DOHH2 (cell line): Measurements from ENCODE around the gene DNAH14.
"Not testable (repeated sequence)": the region's sequence is repeated elsewhere in the genome, so short reads cannot be mapped to it uniquely, and the experiment has no call there.

Experiments
- H3F3A ChIP-seq: fragments of 200-600 bp; sonication (generic), shearing (Covaris generic); 2 replicates; pipeline ENCODE4 v1.6.0; 2016; ENCODE audit warnings: antibody characterized with exemption, mild to moderate bottlenecking; ENCODE audit not compliant: control insufficient read depth, insufficient read depth
- H3K27ac ChIP-seq: fragments of 200-600 bp; sonication (generic); 2 replicates; pipeline ENCODE4 v1.5.1; 2014; ENCODE audit warnings: low read depth, mild to moderate bottlenecking, low read length, moderate library complexity
- H3K27me3 ChIP-seq: fragments of 200-600 bp; sonication (generic); 2 replicates; pipeline ENCODE4 v1.6.1; 2014; ENCODE audit warnings: mild to moderate bottlenecking, low read length, mixed read lengths; ENCODE audit not compliant: control insufficient read depth
- H3K36me3 ChIP-seq: fragments of 200-600 bp; sonication (generic); 2 replicates; pipeline ENCODE4 v1.6.1; 2014; ENCODE audit warnings: mild to moderate bottlenecking, low read length, moderate library complexity, mixed read lengths; ENCODE audit not compliant: control insufficient read depth
- H3K4me1 ChIP-seq: fragments of 200-600 bp; sonication (generic); 2 replicates; pipeline ENCODE4 v1.6.1; 2014; ENCODE audit warnings: mild to moderate bottlenecking, low read length, mixed read lengths; ENCODE audit not compliant: control insufficient read depth
- H3K4me2 ChIP-seq: fragments of 200-600 bp; sonication (generic); 2 replicates; pipeline ENCODE4 v1.6.0; 2014; ENCODE audit warnings: mild to moderate bottlenecking, low read length, moderate library complexity
- H3K4me3 ChIP-seq: fragments of 200-600 bp; sonication (generic); 2 replicates; pipeline ENCODE4 v1.5.1; 2014; ENCODE audit warnings: mild to moderate bottlenecking, low read length, mixed read lengths
- H3K79me2 ChIP-seq: fragments of 200-600 bp; sonication (generic); 2 replicates; pipeline ENCODE4 v1.6.1; 2014; ENCODE audit warnings: mild to moderate bottlenecking, low read length, mixed read lengths; ENCODE audit not compliant: control insufficient read depth
- H3K9me2 ChIP-seq: fragments of 200-600 bp; sonication (generic); replicated peaks from 2 replicates; pipeline ENCODE4 v1.6.1; 2014; ENCODE audit warnings: mild to moderate bottlenecking, low read length, mixed read lengths; ENCODE audit not compliant: control insufficient read depth
- H3K9me3 ChIP-seq: fragments of 200-600 bp; sonication (generic); 2 replicates; pipeline ENCODE4 v1.6.1; 2014; ENCODE audit warnings: antibody characterized with exemption, low read length, mixed read lengths; ENCODE audit not compliant: control insufficient read depth, insufficient read depth
- H4K20me1 ChIP-seq: fragments of 200-600 bp; sonication (generic); 2 replicates; pipeline ENCODE4 v1.6.0; 2014; ENCODE audit warnings: low read depth, mild to moderate bottlenecking, antibody characterized with exemption, low read length, moderate library complexity; ENCODE audit not compliant: control insufficient read depth, insufficient read depth
- EZH2phosphoT487 ChIP-seq: fragments of 200-600 bp; sonication (generic); IDR thresholded peaks from 2 replicates; pipeline ENCODE4 v1.6.1; 2017; ENCODE audit warnings: borderline replicate concordance, mild to moderate bottlenecking, antibody characterized with exemption, low read length, moderate library complexity, mixed read lengths
- TF ChIP-seq, protein P1 (sequence below): fragments of 200-600 bp; sonication (generic); IDR thresholded peaks from one replicate; pipeline ENCODE4 v1.5.1; 2014; ENCODE audit warnings: antibody characterized with exemption, mild to moderate bottlenecking, low read depth, low read length; ENCODE audit not compliant: poor library complexity, severe bottlenecking

DNAH14 gene

DNA sequence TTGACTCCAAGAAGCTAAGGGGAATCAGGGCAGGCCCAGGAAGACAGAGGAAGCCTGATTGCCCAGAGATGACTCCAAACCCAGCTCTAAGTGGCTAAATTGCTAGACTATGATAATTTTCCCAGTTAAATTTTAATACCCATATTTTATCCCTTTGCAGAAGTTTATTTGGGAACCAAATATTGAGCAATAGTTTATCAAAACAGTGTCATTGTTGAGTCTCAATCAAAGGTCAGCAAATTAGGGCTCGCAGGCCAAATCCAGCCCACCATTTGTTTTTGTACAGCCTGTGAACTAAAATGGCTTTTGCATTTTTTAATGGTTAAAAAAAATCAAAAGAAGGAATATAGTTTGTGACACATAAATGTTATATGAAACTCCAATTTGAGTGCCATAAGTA, 451.2 kb downstream of the DNAH14 start:
- H3K4me1 ChIP-seq, result no peaks in the 10 kb centered on the region
- H3K9me2 ChIP-seq, result no peaks in the 10 kb centered on the region
- no peaks in the 10 kb centered on the region for H3K9me3 ChIP-seq
- H3K27ac ChIP-seq, result no peak overlapping the region
- no peaks in the 10 kb centered on the region for H4K20me1 ChIP-seq
- no peaks in the 10 kb centered on the region for H3K79me2 ChIP-seq
- TF ChIP-seq, protein P1, sequence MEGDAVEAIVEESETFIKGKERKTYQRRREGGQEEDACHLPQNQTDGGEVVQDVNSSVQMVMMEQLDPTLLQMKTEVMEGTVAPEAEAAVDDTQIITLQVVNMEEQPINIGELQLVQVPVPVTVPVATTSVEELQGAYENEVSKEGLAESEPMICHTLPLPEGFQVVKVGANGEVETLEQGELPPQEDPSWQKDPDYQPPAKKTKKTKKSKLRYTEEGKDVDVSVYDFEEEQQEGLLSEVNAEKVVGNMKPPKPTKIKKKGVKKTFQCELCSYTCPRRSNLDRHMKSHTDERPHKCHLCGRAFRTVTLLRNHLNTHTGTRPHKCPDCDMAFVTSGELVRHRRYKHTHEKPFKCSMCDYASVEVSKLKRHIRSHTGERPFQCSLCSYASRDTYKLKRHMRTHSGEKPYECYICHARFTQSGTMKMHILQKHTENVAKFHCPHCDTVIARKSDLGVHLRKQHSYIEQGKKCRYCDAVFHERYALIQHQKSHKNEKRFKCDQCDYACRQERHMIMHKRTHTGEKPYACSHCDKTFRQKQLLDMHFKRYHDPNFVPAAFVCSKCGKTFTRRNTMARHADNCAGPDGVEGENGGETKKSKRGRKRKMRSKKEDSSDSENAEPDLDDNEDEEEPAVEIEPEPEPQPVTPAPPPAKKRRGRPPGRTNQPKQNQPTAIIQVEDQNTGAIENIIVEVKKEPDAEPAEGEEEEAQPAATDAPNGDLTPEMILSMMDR, result no peak
- TF ChIP-seq EZH2phosphoT487, result no peak
- no peaks in the 10 kb centered on the region for H3K27me3 ChIP-seq
- no peak overlapping the region for H3K4me2 ChIP-seq
- H3K4me3 ChIP-seq, result no peak overlapping the region
- no peaks in the 10 kb centered on the region for H3F3A ChIP-seq
- H3K36me3 ChIP-seq, result no peaks in the 10 kb centered on the region

DNA sequence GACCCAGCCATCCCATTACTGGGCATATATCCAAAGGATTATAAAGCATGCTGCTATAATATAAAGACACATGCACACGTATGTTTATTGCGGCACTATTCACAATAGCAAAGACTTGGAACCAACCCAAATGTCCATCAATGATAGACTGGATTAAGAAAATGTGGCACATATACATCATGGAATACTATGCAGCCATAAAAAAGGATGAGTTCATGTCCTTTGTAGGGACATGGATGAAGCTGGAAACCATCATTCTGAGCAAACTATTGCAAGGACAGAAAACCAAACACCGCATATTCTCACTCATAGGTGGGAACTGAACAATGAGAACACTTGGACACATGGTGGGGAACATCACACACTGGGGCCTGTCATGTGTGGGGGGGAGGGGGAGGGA, 457.4 kb downstream of the DNAH14 start:
- H3K9me2 ChIP-seq, H3K4me1 ChIP-seq, H3K4me2 ChIP-seq, H3K9me3 ChIP-seq, H3K27me3 ChIP-seq, H4K20me1 ChIP-seq, H3K36me3 ChIP-seq, H3K27ac ChIP-seq, H3K79me2 ChIP-seq, H3F3A ChIP-seq, H3K4me3 ChIP-seq: not testable (repeated sequence)

DNA sequence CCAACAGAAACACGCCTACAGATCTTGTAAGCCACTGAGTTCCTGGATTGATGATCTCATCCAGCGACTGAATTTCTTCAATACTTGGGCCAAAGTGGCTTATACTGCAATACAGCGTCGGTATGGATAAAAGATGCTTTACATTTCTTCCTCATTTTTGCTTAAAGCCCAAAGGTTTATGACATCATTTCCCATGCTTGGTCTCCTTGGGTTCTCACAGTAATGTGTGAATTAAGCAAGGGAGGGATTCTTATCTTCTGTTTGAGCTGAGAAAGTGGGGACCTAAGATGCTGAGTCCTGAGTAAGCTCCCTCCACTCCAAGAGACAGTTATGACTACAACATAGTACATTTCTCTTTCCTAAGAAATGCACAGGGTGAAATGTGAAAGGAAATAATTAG, 458.9 kb downstream of the DNAH14 start:
- TF ChIP-seq, protein P1, result no peak
- TF ChIP-seq EZH2phosphoT487, result no peak
- Histone ChIP-seq H3K9me3 (no peaks in the 10 kb centered on the region), H3K9me2 (no peaks in the 10 kb centered on the region), H3K4me1 (no peaks in the 10 kb centered on the region), H3K79me2 (no peaks in the 10 kb centered on the region), H3K4me2 (no peak overlapping the region), H3K4me3 (no peak overlapping the region), H3F3A (no peaks in the 10 kb centered on the region), H3K27me3 (no peaks in the 10 kb centered on the region), H3K36me3 (no peaks in the 10 kb centered on the region), H3K27ac (no peak overlapping the region), H4K20me1 (no peaks in the 10 kb centered on the region)

DNA sequence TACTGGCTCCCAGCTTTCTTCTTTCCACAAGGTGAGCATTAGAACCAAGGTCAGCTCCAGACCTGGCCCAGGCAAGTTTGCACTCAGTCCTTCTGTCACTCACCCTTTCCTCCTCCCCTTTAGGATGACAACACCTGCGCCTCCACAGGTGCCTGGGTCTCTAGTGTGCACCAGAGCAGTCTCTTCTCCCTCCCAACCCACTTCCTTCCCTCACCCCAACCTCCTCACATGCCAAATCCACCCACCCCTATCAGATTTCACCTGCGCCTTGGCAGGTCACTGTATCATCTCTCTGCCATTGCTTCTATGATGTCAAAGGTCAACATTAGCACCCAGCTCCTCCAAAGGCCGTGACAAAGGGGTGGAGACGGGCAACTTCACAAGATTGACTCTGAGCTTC, 460.4 kb downstream of the DNAH14 start:
- no peaks in the 10 kb centered on the region for H3K27me3 ChIP-seq
- H3K4me1 ChIP-seq, result no peaks in the 10 kb centered on the region
- no peaks in the 10 kb centered on the region for H4K20me1 ChIP-seq
- no peaks in the 10 kb centered on the region for H3F3A ChIP-seq
- no peak overlapping the region for H3K4me3 ChIP-seq
- H3K9me3 ChIP-seq, result no peaks in the 10 kb centered on the region
- H3K36me3 ChIP-seq, result no peaks in the 10 kb centered on the region
- TF ChIP-seq, protein P1, result no peak
- no peak for TF ChIP-seq EZH2phosphoT487
- H3K4me2 ChIP-seq, result no peak overlapping the region
- H3K79me2 ChIP-seq, result no peaks in the 10 kb centered on the region
- no peaks in the 10 kb centered on the region for H3K9me2 ChIP-seq
- no peak overlapping the region for H3K27ac ChIP-seq
